H9 (cell line): ENCODE results near the gene KRT78. TPM values are rescaled to one million over a fixed set of nuclear protein-coding genes. Genes with fewer than 3 reads are reported as not detected.
A peak's percentile ranks its signal among the peaks of the same experiment; 100 is the strongest.

Experiments
- DNase-seq: peaks from one replicate; pipeline ENCODE4 v3.0.0-alpha.2; 2017
- H2AFZ ChIP-seq: one replicate; pipeline ENCODE4 v1.6.1; 2013; ENCODE audit warnings: mild to moderate bottlenecking, low read length, control low read depth, moderate library complexity
- H2AK5ac ChIP-seq: 2 replicates; pipeline ENCODE4 v1.6.1; 2013; ENCODE audit warnings: low read length, control low read depth, mixed read lengths; ENCODE audit not compliant: insufficient read length
- H2BK120ac ChIP-seq: one replicate; pipeline ENCODE4 v1.6.1; 2013; ENCODE audit warnings: low read depth, mild to moderate bottlenecking, low read length, control low read depth, inconsistent platforms; ENCODE audit not compliant: poor library complexity, severe bottlenecking
- H2BK12ac ChIP-seq: 2 replicates; pipeline ENCODE4 v1.6.1; 2013; ENCODE audit warnings: low read length, control low read depth, mixed read lengths, low read depth; ENCODE audit not compliant: insufficient read length
- H2BK15ac ChIP-seq: 2 replicates; pipeline ENCODE4 v1.6.1; 2013; ENCODE audit warnings: low read depth, low read length, control low read depth
- H2BK20ac ChIP-seq: one replicate; pipeline ENCODE4 v1.6.1; 2013; ENCODE audit warnings: low read depth, mild to moderate bottlenecking, low read length, control low read depth, inconsistent platforms; ENCODE audit not compliant: poor library complexity, severe bottlenecking
- H2BK5ac ChIP-seq: 2 replicates; pipeline ENCODE4 v1.6.1; 2013; ENCODE audit warnings: low read length, control low read depth, mixed read lengths; ENCODE audit not compliant: insufficient read length
- H3K14ac ChIP-seq: 2 replicates; pipeline ENCODE4 v1.6.1; 2013; ENCODE audit warnings: low read length, control low read depth; ENCODE audit not compliant: insufficient read depth
- H3K18ac ChIP-seq: 2 replicates; pipeline ENCODE4 v1.6.1; 2013; ENCODE audit warnings: low read depth, mild to moderate bottlenecking, mixed read lengths, low read length, control low read depth; ENCODE audit not compliant: insufficient read length
- H3K23ac ChIP-seq: 2 replicates; pipeline ENCODE4 v1.6.1; 2013; ENCODE audit warnings: low read length, control low read depth, mixed read lengths, low read depth; ENCODE audit not compliant: insufficient read length
- H3K23me2 ChIP-seq: 2 replicates; pipeline ENCODE4 v1.6.1; 2013; ENCODE audit warnings: low read depth, mild to moderate bottlenecking, mixed read lengths, low read length, control low read depth; ENCODE audit not compliant: insufficient read length, poor library complexity, severe bottlenecking
- H3K27ac ChIP-seq: 2 replicates; pipeline ENCODE4 v1.5.1; 2013; ENCODE audit warnings: low read length, control low read depth, mixed read lengths, low read depth; ENCODE audit not compliant: insufficient read length
- H3K27me3 ChIP-seq: 2 replicates; pipeline ENCODE4 v1.6.1; 2013; ENCODE audit warnings: low read length, control low read depth, inconsistent platforms; ENCODE audit not compliant: insufficient read depth
- H3K4ac ChIP-seq: 2 replicates; pipeline ENCODE4 v1.6.1; 2013; ENCODE audit warnings: low read depth, mild to moderate bottlenecking, control low read depth, inconsistent platforms, low read length, moderate library complexity
- H3K4me1 ChIP-seq: 2 replicates; pipeline ENCODE4 v1.6.1; 2013; ENCODE audit warnings: low read length, control low read depth, inconsistent platforms; ENCODE audit not compliant: insufficient read depth
- H3K4me2 ChIP-seq: 2 replicates; pipeline ENCODE4 v1.6.1; 2013; ENCODE audit warnings: low read length, control low read depth, mixed read lengths; ENCODE audit not compliant: insufficient read length, insufficient read depth
- H3K56ac ChIP-seq: 2 replicates; pipeline ENCODE4 v1.6.1; 2013; ENCODE audit warnings: low read depth, mild to moderate bottlenecking, mixed read lengths, low read length, control low read depth; ENCODE audit not compliant: insufficient read length
- H3K79me1 ChIP-seq: 2 replicates; pipeline ENCODE4 v1.6.1; 2013; ENCODE audit warnings: low read depth, mild to moderate bottlenecking, moderate library complexity, low read length, control low read depth, inconsistent platforms; ENCODE audit not compliant: insufficient read depth, poor library complexity, severe bottlenecking
- H3K79me2 ChIP-seq: 2 replicates; pipeline ENCODE4 v1.6.1; 2013; ENCODE audit warnings: low read length, control low read depth, inconsistent platforms; ENCODE audit not compliant: insufficient read depth
- H3K9ac ChIP-seq: 2 replicates; pipeline ENCODE4 v1.6.1; 2013; ENCODE audit warnings: low read length, control low read depth, mixed read lengths; ENCODE audit not compliant: insufficient read length; ENCODE audit errors: extremely low read depth
- H3K9me3 ChIP-seq: one replicate; pipeline ENCODE4 v1.6.1; 2013; ENCODE audit warnings: low read depth, low read length, inconsistent platforms; ENCODE audit not compliant: control insufficient read depth
- H3T11ph ChIP-seq: one replicate; pipeline ENCODE4 v1.6.1; 2013; ENCODE audit warnings: mild to moderate bottlenecking, low read length, control low read depth, inconsistent platforms
- H4K20me1 ChIP-seq: one replicate; pipeline ENCODE4 v1.6.1; 2013; ENCODE audit not compliant: control insufficient read depth, insufficient read length, insufficient read depth
- H4K5ac ChIP-seq: 2 replicates; pipeline ENCODE4 v1.6.1; 2013; ENCODE audit warnings: low read depth, mild to moderate bottlenecking, mixed read lengths, low read length, control low read depth; ENCODE audit not compliant: insufficient read length
- H4K8ac ChIP-seq: replicated peaks from 2 replicates; pipeline ENCODE4 v1.6.1; 2013; ENCODE audit warnings: low read length, control low read depth, mixed read lengths, low read depth; ENCODE audit not compliant: insufficient read length
- H4K91ac ChIP-seq: 2 replicates; pipeline ENCODE4 v1.6.1; 2013; ENCODE audit warnings: low read depth, mild to moderate bottlenecking, moderate library complexity, mixed read lengths, low read length, control low read depth; ENCODE audit not compliant: insufficient read length
- H3K27ac Mint-ChIP-seq, 3 experiments: 2 replicates in 2 of 3; 3 replicates in 1 of 3; pipeline ENCODE4 v1.8.0; 2020 to 2021; ENCODE audit warnings: mixed read lengths in 3 of 3, mild to moderate bottlenecking in 1 of 3, moderate library complexity in 1 of 3
- H3K27me3 Mint-ChIP-seq: 2 replicates; pipeline ENCODE4 v1.8.0; 2021; ENCODE audit warnings: low read depth, mild to moderate bottlenecking, moderate library complexity, mixed read lengths
- H3K36me3 Mint-ChIP-seq, 3 experiments: 2 replicates in 2 of 3; 3 replicates in 1 of 3; pipeline ENCODE4 v1.8.0; 2020 to 2021; ENCODE audit warnings: low read depth in 3 of 3, mixed read lengths in 3 of 3; ENCODE audit not compliant: insufficient read depth in 1 of 3
- H3K4me1 Mint-ChIP-seq, 2 experiments: 2 replicates each; pipeline ENCODE4 v1.8.0; 2020; ENCODE audit warnings: mixed read lengths in 2 of 2
- H3K4me3 Mint-ChIP-seq, 2 experiments: 2 replicates in 1 of 2; 3 replicates in 1 of 2; pipeline ENCODE4 v1.8.0; 2020 to 2021; ENCODE audit warnings: mild to moderate bottlenecking in 2 of 2, mixed read lengths in 2 of 2, moderate library complexity in 1 of 2
- H3K9me3 Mint-ChIP-seq, 2 experiments: 2 replicates in 1 of 2; 3 replicates in 1 of 2; pipeline ENCODE4 v1.8.0; 2020; ENCODE audit warnings: mild to moderate bottlenecking in 2 of 2, mixed read lengths in 2 of 2, moderate library complexity in 1 of 2
- CTCF ChIP-seq: fragments of 200-600 bp; sonication (generic); conservative IDR thresholded peaks from 3 replicates; pipeline ENCODE4 v1.8.0; 2021; ENCODE audit warnings: antibody characterized with exemption, mild to moderate bottlenecking
- WGBS: extraction: QIAGEN DNeasy Blood & Tissue Kit; methylation state at CpG from one replicate; pipeline ENCODE4 v1.1.7; 2013; ENCODE audit warnings: missing lambda C conversion rate, low lambda C conversion rate, mixed read lengths; ENCODE audit not compliant: insufficient read length; ENCODE audit errors: extremely low coverage; 5-methylcytosine and 5-hydroxymethylcytosine counted together
- total RNA-seq: library from RNA; stranded (reverse); gene quantifications from 2 replicates; pipeline ENCODE4 v1.2.1, GENCODE V29; 2021

Gene KRT78
- total RNA-seq, 1 experiment from 2014 or later, result not detected

DNA sequence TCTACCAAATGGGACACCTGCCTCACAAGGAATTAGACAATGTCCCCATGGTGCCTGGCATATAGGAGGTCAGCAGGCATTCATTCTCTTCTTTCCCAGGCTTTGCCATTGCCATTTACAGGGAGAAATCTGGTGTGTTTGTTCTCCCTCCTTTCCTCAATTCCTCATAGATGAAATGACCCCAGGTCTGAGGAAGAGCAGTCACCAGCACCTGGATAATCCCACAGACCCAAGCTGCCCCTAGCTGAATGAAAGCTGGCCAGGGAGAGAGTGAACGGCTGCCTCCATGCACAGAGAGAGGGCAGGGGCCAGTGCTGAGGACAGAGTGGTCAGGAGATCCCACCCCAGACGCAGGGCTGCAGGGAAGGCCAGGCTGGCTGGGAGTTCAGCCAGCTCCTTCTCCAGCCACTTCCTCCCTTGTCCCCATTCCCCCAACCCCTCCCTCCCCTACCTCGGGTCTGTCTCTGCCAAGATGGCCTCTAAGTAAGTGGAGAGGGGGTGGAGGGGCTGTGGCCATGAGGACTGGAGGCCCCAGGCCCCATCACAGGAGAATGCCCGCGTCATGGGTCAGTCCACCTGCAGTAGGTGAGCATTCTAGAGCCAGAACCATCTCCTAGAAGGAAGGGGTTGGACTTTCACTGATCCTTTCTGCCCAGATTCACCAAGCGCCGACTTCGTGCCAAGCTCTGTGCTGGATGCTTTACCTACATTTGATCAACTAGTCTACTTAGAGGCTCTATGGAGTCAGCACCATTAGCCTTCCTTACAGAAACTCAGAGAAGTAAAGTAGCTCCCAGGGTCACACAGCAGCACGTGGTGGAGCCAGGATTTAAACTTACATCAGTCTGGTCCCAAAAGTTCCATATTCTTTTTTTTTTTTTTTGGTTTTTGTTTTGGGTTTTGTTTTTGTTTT, 32.9 kb downstream of the KRT78 start:
- Histone ChIP-seq H3K9ac (no peak overlapping the region), H3K23me2 (no peaks in the 10 kb centered on the region), H2BK5ac (no peak overlapping the region), H4K5ac (no peak overlapping the region), H4K91ac (no peak overlapping the region), H3T11ph (no peak overlapping the region), H2BK12ac (no peak overlapping the region), H3K4me1 (no peaks in the 10 kb centered on the region), H3K23ac (no peak overlapping the region), H2AFZ (no peak overlapping the region), H4K20me1 (no peaks in the 10 kb centered on the region), H2BK15ac (no peak overlapping the region), H3K18ac (no peak overlapping the region), H3K56ac (no peak overlapping the region), H4K8ac (no peak overlapping the region), H3K79me1 (no peaks in the 10 kb centered on the region), H3K9me3 (no peaks in the 10 kb centered on the region), H3K79me2 (no peaks in the 10 kb centered on the region), H2BK20ac (no peak overlapping the region), H3K27me3 (no peaks in the 10 kb centered on the region), H3K4ac (no peak overlapping the region), H2BK120ac (no peak overlapping the region), H3K14ac (no peak overlapping the region), H2AK5ac (no peak overlapping the region), H3K27ac (no peak overlapping the region), H3K4me2 (no peak overlapping the region)
- no CpG with 5 or more reads among the region's 9 CpGs for WGBS
- H3K4me1 Mint-ChIP-seq, result peaks cover 3 to 7% of the 10 kb centered on the region in 2 experiments; a peak in 3 of 4 replicates
- no peak for DNase-seq
- no peaks in the 10 kb centered on the region for H3K9me3 Mint-ChIP-seq
- no peak overlapping the region for H3K4me3 Mint-ChIP-seq
- TF ChIP-seq CTCF, result no peak
- no peaks in the 10 kb centered on the region; a peak in 1 of 7 replicates for H3K36me3 Mint-ChIP-seq
- peaks cover 3% of the 10 kb centered on the region for H3K27me3 Mint-ChIP-seq
- H3K27ac Mint-ChIP-seq, result peak overlapping the region in 1 of 3 experiments; percentile 49; a peak in 1 of 7 replicates
